GM15510 (cell line): ENCODE results near the gene ERBB3.

Experiments
- POLR2A ChIP-seq: IDR thresholded peaks from 3 replicates; pipeline ENCODE4 v1.6.1; 2011; ENCODE audit warnings: borderline replicate concordance; ENCODE audit not compliant: insufficient read length; ENCODE audit errors: extremely low read depth

The ERBB3 gene

GRCh38 chr12:56079723-56080555, at the start of gene ERBB3:
TSS of gene ERBB3 (plus strand) at chr12:56080165. CDS start at chr12:56080301, 136 bp downstream.
- TF ChIP-seq POLR2A: no peak

GRCh38 chr12:56031987-56032386, 48.0 kb upstream of the ERBB3 start:
- no peak for TF ChIP-seq POLR2A

GRCh38 chr12:56034586-56035332, 45.2 kb upstream of the ERBB3 start:
- TF ChIP-seq POLR2A: no peak

- no peak for TF ChIP-seq POLR2A
Measured at GRCh38 chr12:56037161-56037560, 42.8 kb upstream of the ERBB3 start.

GRCh38 chr12:56038022-56038655, 41.8 kb upstream of the ERBB3 start:
- no peak for TF ChIP-seq POLR2A

GRCh38 chr12:56040151-56040550, 39.8 kb upstream of the ERBB3 start:
- TF ChIP-seq POLR2A: no peak

GRCh38 chr12:56040963-56041551, 38.9 kb upstream of the ERBB3 start:
- no peak for TF ChIP-seq POLR2A

- peak; percentile 99 for TF ChIP-seq POLR2A
Measured at GRCh38 chr12:56041552-56042429, 38.2 kb upstream of the ERBB3 start, which contains the start of gene RPS26. TSS of gene RPS26 (plus strand) at chr12:56041918. CDS start at chr12:56042167, 249 bp downstream.

GRCh38 chr12:56042843-56043242, 37.1 kb upstream of the ERBB3 start:
- TF ChIP-seq POLR2A: no peak

- TF ChIP-seq POLR2A: no peak
Measured at GRCh38 chr12:56046027-56046780, 33.8 kb upstream of the ERBB3 start.

GRCh38 chr12:56053407-56053893, 26.5 kb upstream of the ERBB3 start:
- TF ChIP-seq POLR2A: no peak

- TF ChIP-seq POLR2A: no peak
Measured at GRCh38 chr12:56061982-56062381, 18.0 kb upstream of the ERBB3 start.

GRCh38 chr12:56062996-56063395, 17.0 kb upstream of the ERBB3 start:
- no peak for TF ChIP-seq POLR2A
